CD14-positive monocyte (primary cell): ENCODE data around the gene ASCC3. TPM values are rescaled to one million over a fixed set of nuclear protein-coding genes. Genes with fewer than 3 reads are reported as not detected.

Experiments
- DNase-seq, 3 donors: peaks; one replicate each; pipeline ENCODE4 v3.0.0-alpha.2; 2011 to 2022
- H2AFZ ChIP-seq: 2 replicates; pipeline ENCODE4 v1.6.0; 2012; ENCODE audit warnings: mild to moderate bottlenecking, low read depth, low read length, inconsistent platforms; ENCODE audit not compliant: insufficient read depth, poor library complexity, severe bottlenecking
- H3K27ac ChIP-seq, 2 donors: 1 replicate in 1 of 2; 2 replicates in 1 of 2; pipeline ENCODE4 v1.5.1; 2012 to 2013; ENCODE audit warnings: low read length in 2 of 2, control low read depth in 1 of 2, inconsistent platforms in 1 of 2, low read depth in 1 of 2, mild to moderate bottlenecking in 1 of 2
- H3K27me3 ChIP-seq, 2 donors: one replicate each; pipeline versions ENCODE4 v1.6.0 to v1.6.1; 2011 to 2013; ENCODE audit warnings: low read length in 2 of 2; ENCODE audit not compliant: control insufficient read depth in 2 of 2, insufficient read depth in 2 of 2
- H3K36me3 ChIP-seq, 2 donors: replicated peaks in 1 of 2; 1 replicate in 1 of 2; 2 replicates in 1 of 2; pipeline versions ENCODE4 v1.5.1 to v1.6.1; 2012 to 2013; ENCODE audit warnings: low read length in 2 of 2, control low read depth in 1 of 2, inconsistent platforms in 1 of 2, mild to moderate bottlenecking in 1 of 2; ENCODE audit not compliant: insufficient read depth in 2 of 2, control insufficient read depth in 1 of 2
- H3K4me1 ChIP-seq, 2 donors: 1 replicate in 1 of 2; 2 replicates in 1 of 2; pipeline versions ENCODE4 v1.5.1 to v1.6.1; 2012 to 2013; ENCODE audit warnings: low read length in 2 of 2, control low read depth in 1 of 2, inconsistent platforms in 1 of 2, mild to moderate bottlenecking in 1 of 2, moderate library complexity in 1 of 2; ENCODE audit not compliant: insufficient read depth in 2 of 2, control insufficient read depth in 1 of 2
- H3K4me2 ChIP-seq: replicated peaks from 2 replicates; pipeline ENCODE3; 2012; ENCODE audit warnings: low read length, moderate library complexity, mild to moderate bottlenecking; ENCODE audit not compliant: poor library complexity, severe bottlenecking; ENCODE audit errors: extremely low read depth
- H3K4me3 ChIP-seq, 3 experiments: fragments of 200-600 bp in 1 of 3; sonication (generic) in 1 of 3; replicated peaks in 1 of 3; 1 replicate in 2 of 3; 2 replicates in 1 of 3; pipeline ENCODE4 v1.5.1; 2011 to 2013; ENCODE audit warnings: low read length in 3 of 3, mild to moderate bottlenecking in 3 of 3, control low read depth in 2 of 3, low read depth in 2 of 3, inconsistent platforms in 1 of 3, moderate library complexity in 1 of 3
- H3K79me2 ChIP-seq: 2 replicates; pipeline ENCODE4 v1.6.0; 2012; ENCODE audit warnings: mild to moderate bottlenecking, control low read depth, inconsistent platforms, low read length, moderate library complexity; ENCODE audit not compliant: insufficient read depth
- H3K9ac ChIP-seq: 2 replicates; pipeline ENCODE4 v1.6.0; 2017; ENCODE audit warnings: low read length, mild to moderate bottlenecking; ENCODE audit not compliant: insufficient read depth, poor library complexity, severe bottlenecking
- H3K9me3 ChIP-seq, 2 donors: replicated peaks in 1 of 2; 1 replicate in 1 of 2; 2 replicates in 1 of 2; pipeline versions ENCODE4 v1.5.1 to v1.6.1; 2012 to 2013; ENCODE audit warnings: low read length in 2 of 2, control low read depth in 1 of 2; ENCODE audit not compliant: control insufficient read depth in 1 of 2, insufficient read depth in 1 of 2
- H4K20me1 ChIP-seq: 2 replicates; pipeline ENCODE4 v1.6.0; 2012; ENCODE audit warnings: mild to moderate bottlenecking, low read length, control low read depth, moderate library complexity; ENCODE audit not compliant: insufficient read depth
- H3K27ac Mint-ChIP-seq, 7 donors: one replicate each; pipeline ENCODE4 v1.8.0; 2020; ENCODE audit warnings: mild to moderate bottlenecking in 7 of 7, mixed read lengths in 7 of 7, moderate library complexity in 6 of 7, inconsistent platforms in 2 of 7
- H3K27me3 Mint-ChIP-seq, 3 donors: one replicate each; pipeline ENCODE4 v1.8.0; 2021 to 2022; ENCODE audit warnings: low read depth in 3 of 3, mild to moderate bottlenecking in 3 of 3, mixed read lengths in 3 of 3, moderate library complexity in 3 of 3, inconsistent platforms in 1 of 3
- H3K36me3 Mint-ChIP-seq, 2 donors: one replicate each; pipeline ENCODE4 v1.8.0; 2020; ENCODE audit warnings: mixed read lengths in 2 of 2, inconsistent platforms in 1 of 2, mild to moderate bottlenecking in 1 of 2
- H3K4me1 Mint-ChIP-seq: one replicate; pipeline ENCODE4 v1.8.0; 2020; ENCODE audit warnings: mild to moderate bottlenecking, mixed read lengths
- H3K4me3 Mint-ChIP-seq, 2 donors: one replicate each; pipeline ENCODE4 v1.8.0; 2020; ENCODE audit warnings: mild to moderate bottlenecking in 2 of 2, mixed read lengths in 2 of 2, moderate library complexity in 1 of 2
- H3K9me3 Mint-ChIP-seq, 7 donors: one replicate each; pipeline ENCODE4 v1.8.0; 2020 to 2022; ENCODE audit warnings: mixed read lengths in 7 of 7, mild to moderate bottlenecking in 6 of 7, moderate library complexity in 6 of 7, inconsistent platforms in 2 of 7
- WGBS: methylation state at CpG from one replicate; pipeline ENCODE4 v1.1.5; 2013; ENCODE audit warnings: missing lambda C conversion rate; ENCODE audit not compliant: insufficient coverage; 5-methylcytosine and 5-hydroxymethylcytosine counted together
- intact Hi-C, 2 donors: fragments of 100-400 bp; cut with micrococcal nuclease; formaldehyde crosslinking; loops; one replicate each; pipeline versions ENCODE4 v1.15.0 to v1.15.1; 2023
- polyA plus RNA-seq, 3 donors: library from polyadenylated mRNA; depleted of rRNA in 1 of 3; unstranded in 2 of 3; stranded (reverse) in 1 of 3; fragments of 300-500 nt in 2 of 3; fragments of >200 nt in 1 of 3; fragmentation: Illumina TruSeq in 2 of 3; gene quantifications; 1 replicate in 2 of 3; 2 replicates in 1 of 3; pipeline ENCODE4 v1.2.3, GENCODE V29; 2012 to 2021
- TF ChIP-seq, protein P1 (sequence below): fragments of 200-600 bp; IDR thresholded peaks from one replicate; pipeline ENCODE4 v1.8.0; 2022; ENCODE audit warnings: antibody characterized with exemption, mild to moderate bottlenecking

The ASCC3 gene
- polyA plus RNA-seq, 3 donors: 6.4 to 12.9 (median 10.6) TPM

DNA sequence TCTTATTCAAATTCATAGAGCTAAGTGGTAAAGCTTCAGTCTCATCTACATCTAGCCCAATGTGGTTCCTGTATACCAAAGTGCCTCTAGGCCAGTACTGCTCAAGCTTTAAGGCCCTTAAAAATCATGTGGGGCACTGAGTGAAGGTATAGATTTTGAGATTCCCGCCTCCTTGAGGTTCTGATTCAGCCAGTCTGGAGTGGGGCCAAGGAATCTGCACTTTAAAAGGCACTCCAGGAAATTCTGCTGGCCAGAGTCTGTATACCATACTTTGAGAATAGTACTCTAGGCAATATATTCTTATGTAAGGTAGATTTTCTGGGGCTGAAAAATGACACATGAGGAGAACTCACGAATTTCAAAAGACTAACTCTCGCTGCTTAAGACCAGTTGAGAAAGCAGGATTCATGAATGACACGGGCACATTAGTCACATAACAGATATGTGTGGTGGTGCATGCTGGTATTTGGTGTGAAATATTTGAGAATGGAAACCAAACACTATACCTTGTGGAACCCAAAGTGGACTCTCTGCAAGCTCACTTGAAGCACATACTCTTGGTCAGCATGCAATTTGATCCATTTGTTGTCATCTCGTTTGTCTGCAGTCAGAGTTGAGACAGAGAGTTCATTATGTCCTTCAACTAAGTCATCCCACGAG, 368.8 kb downstream of the ASCC3 start:
- Histone ChIP-seq H4K20me1 (no peaks in the 10 kb centered on the region), H3K79me2 (no peaks in the 10 kb centered on the region), H2AFZ (no peak overlapping the region), H3K9ac (no peak overlapping the region), H3K27me3 (no peaks in the 10 kb centered on the region), H3K9me3 (no peaks in the 10 kb centered on the region), H3K4me3 (no peak overlapping the region), H3K4me1 (no peaks in the 10 kb centered on the region), H3K27ac (no peak overlapping the region), H3K4me2 (no peak overlapping the region), H3K36me3 (peaks cover 29 to 62% of the 10 kb centered on the region in 2 donors)
- TF ChIP-seq, protein P1, sequence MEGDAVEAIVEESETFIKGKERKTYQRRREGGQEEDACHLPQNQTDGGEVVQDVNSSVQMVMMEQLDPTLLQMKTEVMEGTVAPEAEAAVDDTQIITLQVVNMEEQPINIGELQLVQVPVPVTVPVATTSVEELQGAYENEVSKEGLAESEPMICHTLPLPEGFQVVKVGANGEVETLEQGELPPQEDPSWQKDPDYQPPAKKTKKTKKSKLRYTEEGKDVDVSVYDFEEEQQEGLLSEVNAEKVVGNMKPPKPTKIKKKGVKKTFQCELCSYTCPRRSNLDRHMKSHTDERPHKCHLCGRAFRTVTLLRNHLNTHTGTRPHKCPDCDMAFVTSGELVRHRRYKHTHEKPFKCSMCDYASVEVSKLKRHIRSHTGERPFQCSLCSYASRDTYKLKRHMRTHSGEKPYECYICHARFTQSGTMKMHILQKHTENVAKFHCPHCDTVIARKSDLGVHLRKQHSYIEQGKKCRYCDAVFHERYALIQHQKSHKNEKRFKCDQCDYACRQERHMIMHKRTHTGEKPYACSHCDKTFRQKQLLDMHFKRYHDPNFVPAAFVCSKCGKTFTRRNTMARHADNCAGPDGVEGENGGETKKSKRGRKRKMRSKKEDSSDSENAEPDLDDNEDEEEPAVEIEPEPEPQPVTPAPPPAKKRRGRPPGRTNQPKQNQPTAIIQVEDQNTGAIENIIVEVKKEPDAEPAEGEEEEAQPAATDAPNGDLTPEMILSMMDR: no peak
- H3K27ac Mint-ChIP-seq: no peak overlapping the region
- intact Hi-C loops: no loop called here
- 88% methylated on average over 3 of the region's 6 CpGs for WGBS
- H3K9me3 Mint-ChIP-seq: peaks cover 0 to 3% (median 2%) of the 10 kb centered on the region in 7 donors
- no peaks in the 10 kb centered on the region for H3K27me3 Mint-ChIP-seq
- no peak for DNase-seq
- H3K4me3 Mint-ChIP-seq: no peak overlapping the region
- peaks cover 52 to 56% of the 10 kb centered on the region in 2 donors for H3K36me3 Mint-ChIP-seq
- no peaks in the 10 kb centered on the region for H3K4me1 Mint-ChIP-seq

DNA sequence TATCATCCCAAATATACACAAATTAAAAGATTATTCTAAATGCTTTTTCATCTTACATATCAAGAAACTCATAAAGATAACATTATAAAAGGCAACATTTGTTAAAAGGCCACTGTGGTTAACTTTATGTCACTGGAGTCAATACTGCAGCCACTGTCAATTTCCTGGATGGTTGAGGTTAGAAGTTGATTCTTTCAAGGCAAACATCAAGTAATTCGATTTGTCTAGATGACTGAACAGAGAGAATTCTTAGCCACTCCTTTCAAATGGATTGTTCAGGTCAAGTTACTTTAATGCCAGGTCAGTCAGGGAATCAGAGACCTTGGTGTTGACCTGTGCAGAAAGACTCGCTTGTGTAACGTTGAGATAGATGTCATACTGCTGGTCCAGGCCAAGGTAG, 372.0 kb downstream of the ASCC3 start:
- no peak overlapping the region for H3K27ac ChIP-seq
- intact Hi-C loops: no loop called here
- H3K79me2 ChIP-seq: no peaks in the 10 kb centered on the region
- TF ChIP-seq, protein P1: no peak
- no peak overlapping the region for H3K9ac ChIP-seq
- H3K4me2 ChIP-seq: no peak overlapping the region
- no peaks in the 10 kb centered on the region for H3K27me3 ChIP-seq
- no peak overlapping the region for H2AFZ ChIP-seq
- DNase-seq: no peak
- H4K20me1 ChIP-seq: no peaks in the 10 kb centered on the region
- Mint-ChIP-seq H3K36me3 (peaks cover 41 to 42% of the 10 kb centered on the region in 2 donors), H3K4me1 (no peaks in the 10 kb centered on the region), H3K4me3 (no peak overlapping the region), H3K27ac (no peak overlapping the region), H3K27me3 (no peaks in the 10 kb centered on the region), H3K9me3 (peaks cover 0 to 3% (median 2%) of the 10 kb centered on the region in 7 donors)
- H3K4me1 ChIP-seq: no peaks in the 10 kb centered on the region
- no peak overlapping the region for H3K4me3 ChIP-seq
- WGBS: no CpG with 5 or more reads among the region's 3 CpGs
- H3K36me3 ChIP-seq: peaks cover 29 to 47% of the 10 kb centered on the region in 2 donors
- H3K9me3 ChIP-seq: no peaks in the 10 kb centered on the region
